GM12878 (cell line): ENCODE data around the gene MGAT1. TPM values are rescaled to one million over a fixed set of nuclear protein-coding genes. Genes with fewer than 3 reads are reported as not detected.

Experiments used
- ATF7 ChIP-seq: fragments of 450-650 bp; IDR thresholded peaks from 2 replicates; pipeline ENCODE4 v1.6.1; 2016; ENCODE audit warnings: low read depth, mild to moderate bottlenecking
- CBFB ChIP-seq: IDR thresholded peaks from 2 replicates; pipeline ENCODE4 v1.6.1; 2016; ENCODE audit warnings: antibody characterized with exemption, low read depth
- E4F1 ChIP-seq: fragments of 450-650 bp; IDR thresholded peaks from 2 replicates; pipeline ENCODE4 v1.6.1; 2018; ENCODE audit warnings: borderline replicate concordance, mild to moderate bottlenecking; ENCODE audit not compliant: partially characterized antibody
- GATAD2B ChIP-seq: fragments of 450-650 bp; conservative IDR thresholded peaks from 2 replicates; pipeline ENCODE4 v1.6.1; 2017; ENCODE audit warnings: low read depth, mild to moderate bottlenecking, moderate library complexity
- MXI1 ChIP-seq: fragments of 150-350 bp; IDR thresholded peaks from 2 replicates; pipeline ENCODE4 v1.6.1; 2011; ENCODE audit warnings: low read depth, mild to moderate bottlenecking, inconsistent platforms, low read length, improper control_type of control experiment
- NR2C2 ChIP-seq: IDR thresholded peaks from 2 replicates; pipeline ENCODE4 v1.6.1; 2011; ENCODE audit warnings: borderline replicate concordance, low read depth; ENCODE audit not compliant: control insufficient read depth, insufficient read length
- RBBP5 ChIP-seq: fragments of 200-600 bp; sonication (generic); conservative IDR thresholded peaks from 2 replicates; pipeline ENCODE4 v1.6.1; 2016
- RFX5 ChIP-seq: IDR thresholded peaks from 2 replicates; pipeline ENCODE4 v1.6.1; 2011; ENCODE audit warnings: low read depth, low read length, improper control_type of control experiment
- USF2 ChIP-seq: IDR thresholded peaks from 2 replicates; pipeline ENCODE4 v1.6.1; 2011; ENCODE audit warnings: low read depth, low read length, improper control_type of control experiment, borderline replicate concordance
- WRNIP1 ChIP-seq: IDR thresholded peaks from 2 replicates; pipeline ENCODE4 v1.6.1; 2011; ENCODE audit warnings: low read depth, low read length, improper control_type of control experiment, borderline replicate concordance
- ZBED1 ChIP-seq: IDR thresholded peaks from 2 replicates; pipeline ENCODE4 v1.6.1; 2016; ENCODE audit warnings: borderline replicate concordance
- polyA plus RNA-seq, 11 experiments: library from polyadenylated mRNA; depleted of rRNA in 4 of 11; unstranded in 6 of 11; stranded (reverse) in 5 of 11; fragments of >200 nt; fragmentation: Nextera tagmentation in 4 of 11; fragmentation: Illumina TruSeq in 1 of 11; extraction: Ambion mirVana in 4 of 11; extraction: Trizol in 1 of 11; gene quantifications; 1 replicate in 1 of 11; 2 replicates in 10 of 11; pipeline versions ENCODE4 v1.2.1 to v1.2.3, GENCODE V29; 2011 to 2016; ENCODE audit warnings: inconsistent platforms in 2 of 11, missing spikeins in 2 of 11, low read depth in 1 of 11
- total RNA-seq, 4 experiments: library from RNA; depleted of rRNA in 3 of 4; stranded (reverse); fragments of >200 nt in 3 of 4; fragmentation: Illumina TruSeq in 1 of 4; extraction: Trizol in 1 of 4; gene quantifications; 2 replicates each; pipeline versions ENCODE4 v1.2.1 to v1.2.3, GENCODE V29; 2013 to 2021

The MGAT1 gene
- total and polyA plus RNA-seq, 10 of the 15 experiments (the other 5 are each of a cell fraction or from before 2014, with no cell fraction given): 3.1 to 88.4 (median 62.7) TPM

DNA sequence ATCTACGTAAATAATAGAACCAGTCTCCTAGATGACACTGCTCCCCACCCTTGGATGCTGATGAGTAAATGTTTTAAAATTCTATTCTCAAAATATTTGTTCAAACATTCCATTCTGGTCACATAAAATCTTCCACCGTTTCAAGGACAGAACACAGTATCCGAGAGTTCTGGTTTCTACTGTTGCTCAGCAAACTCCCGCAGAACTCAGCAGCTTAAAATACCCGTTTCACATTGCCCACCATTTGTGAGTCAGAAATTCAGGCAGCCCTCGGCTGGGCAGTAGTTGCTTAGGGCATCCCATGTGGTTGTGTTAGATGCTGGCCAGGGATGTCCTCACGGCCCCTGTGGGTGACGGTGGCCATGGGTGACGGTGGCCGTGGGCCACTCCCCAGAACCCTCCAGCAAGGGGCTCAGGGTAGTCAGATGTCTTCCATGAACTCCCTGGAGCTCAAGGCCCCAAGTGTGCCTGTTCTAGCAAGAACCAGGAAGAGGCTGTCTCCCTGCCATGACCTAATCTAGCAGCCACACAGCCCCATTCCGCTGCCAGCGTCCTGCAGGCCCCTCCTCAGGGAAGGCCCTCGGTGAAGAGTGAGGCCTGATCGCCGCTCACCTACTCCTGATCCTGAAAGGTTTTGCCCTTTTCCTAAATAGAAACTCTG is 17.4 kb downstream of the MGAT1 start (continued):
- no peak for TF ChIP-seq E4F1
- TF ChIP-seq CBFB: no peak
- TF ChIP-seq MXI1: no peak
- no peak for TF ChIP-seq USF2
- no peak for TF ChIP-seq WRNIP1
- no peak for TF ChIP-seq RBBP5
- TF ChIP-seq ATF7: no peak
- TF ChIP-seq NR2C2: no peak
- TF ChIP-seq ZBED1: no peak
- TF ChIP-seq RFX5: no peak
- TF ChIP-seq GATAD2B: no peak
